ES-I3 (cell line): Measurements from ENCODE around the gene SETD3.
"Not testable (repeated sequence)": the region's sequence is repeated elsewhere in the genome, so short reads cannot be mapped to it uniquely, and the experiment has no call there.

Source experiments
- H3K36me3 ChIP-seq: 2 replicates; pipeline ENCODE4 v1.6.1; 2013; ENCODE audit warnings: mild to moderate bottlenecking, low read length, control low read depth, moderate library complexity; ENCODE audit not compliant: insufficient read depth
- H3K4me1 ChIP-seq: 2 replicates; pipeline ENCODE4 v1.6.1; 2013; ENCODE audit warnings: mild to moderate bottlenecking, control low read depth, low read length; ENCODE audit not compliant: insufficient read depth
- H3K9ac ChIP-seq: 2 replicates; pipeline ENCODE4 v1.6.1; 2013; ENCODE audit warnings: low read depth, mild to moderate bottlenecking, low read length, moderate library complexity
- H3K9me3 ChIP-seq: 2 replicates; pipeline ENCODE4 v1.6.1; 2013; ENCODE audit warnings: mild to moderate bottlenecking, low read length, moderate library complexity; ENCODE audit not compliant: control insufficient read depth, insufficient read depth

The SETD3 gene

GRCh38 chr14:99348231-99348630 is 132.4 kb downstream of the SETD3 start:
- H3K4me1 ChIP-seq, H3K9ac ChIP-seq, H3K9me3 ChIP-seq, H3K36me3 ChIP-seq: not testable (repeated sequence)
